PC-9 (cell line): Measurements from ENCODE around the gene HSBP1.

Experiments used
- CTCF ChIP-seq: fragments of 200-600 bp; sonication (generic); conservative IDR thresholded peaks from 2 replicates; pipeline ENCODE4 v1.6.1; 2017; ENCODE audit warnings: mixed run types, antibody characterized with exemption, mild to moderate bottlenecking, moderate library complexity
- EZH2 ChIP-seq: fragments of 200-600 bp; sonication (generic); IDR thresholded peaks from 2 replicates; pipeline ENCODE4 v1.8.0; 2017; ENCODE audit warnings: antibody characterized with exemption, low read depth

DNA sequence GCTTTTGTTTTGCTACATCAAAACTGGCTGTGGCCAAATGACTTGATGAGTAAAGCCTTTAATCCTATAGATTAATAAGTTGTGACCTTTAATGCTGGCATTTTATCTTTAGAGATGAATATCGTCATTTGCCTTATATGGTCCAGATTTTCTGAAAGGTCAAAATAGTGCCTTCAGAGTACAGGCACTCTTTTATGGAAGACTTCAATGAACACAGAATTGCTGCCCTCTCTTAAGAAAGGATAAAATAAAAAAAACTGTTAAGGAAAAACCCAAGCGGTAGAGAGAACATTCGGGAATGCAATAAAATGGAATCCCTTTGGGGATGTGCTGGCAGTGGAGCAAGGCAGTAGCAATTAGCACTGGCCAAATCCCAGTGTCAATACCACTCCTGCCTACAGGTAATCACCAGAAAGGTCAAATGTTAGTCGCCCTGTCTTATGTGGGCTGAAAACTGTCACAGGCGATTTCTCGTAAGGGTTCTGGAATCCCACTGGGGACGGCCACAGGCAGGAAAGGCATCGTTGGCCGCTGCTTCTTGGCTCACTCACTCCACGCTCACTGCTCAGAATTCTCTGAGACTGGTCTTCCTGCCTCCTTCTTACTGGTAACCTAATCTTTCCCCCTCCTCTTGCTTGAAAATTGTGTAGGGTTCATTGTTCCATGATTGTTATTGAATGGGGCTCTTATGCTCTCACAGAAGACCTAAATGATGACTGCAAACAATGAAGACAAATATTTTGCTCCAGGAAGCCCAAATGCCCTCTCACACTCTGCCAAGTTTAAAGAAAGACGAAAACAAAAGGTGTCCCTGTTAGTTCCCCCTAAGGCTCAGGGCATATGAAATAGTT, 45.4 kb upstream of the HSBP1 start:
- TF ChIP-seq CTCF (no peak), EZH2 (no peak)
